Effector memory CD4-positive, alpha-beta T cell (primary cell): ENCODE results near the gene COLEC11.

Source experiments
- DNase-seq, 3 donors: peaks; one replicate each; pipeline ENCODE4 v3.0.0-alpha.2; 2020
- H3K27ac ChIP-seq: 2 replicates; pipeline ENCODE4 v1.7.0; 2013; ENCODE audit warnings: mild to moderate bottlenecking, low read length, moderate library complexity; ENCODE audit not compliant: insufficient read depth, poor library complexity, severe bottlenecking
- H3K27me3 ChIP-seq: replicated peaks from 2 replicates; pipeline ENCODE4 v1.7.0; 2013; ENCODE audit warnings: mild to moderate bottlenecking, low read length; ENCODE audit not compliant: insufficient read depth, control insufficient read depth, poor library complexity, severe bottlenecking
- H3K36me3 ChIP-seq: 2 replicates; pipeline ENCODE4 v1.7.0; 2013; ENCODE audit warnings: mild to moderate bottlenecking, low read length, moderate library complexity; ENCODE audit not compliant: control insufficient read depth, insufficient read depth
- H3K4me1 ChIP-seq: 2 replicates; pipeline ENCODE4 v1.7.0; 2013; ENCODE audit warnings: low read length, mild to moderate bottlenecking; ENCODE audit not compliant: control insufficient read depth, insufficient read depth, poor library complexity, severe bottlenecking
- H3K4me3 ChIP-seq: 2 replicates; pipeline ENCODE4 v1.7.0; 2013; ENCODE audit warnings: low read length, low read depth, mild to moderate bottlenecking; ENCODE audit not compliant: insufficient read depth, poor library complexity, severe bottlenecking
- H3K9me3 ChIP-seq: 2 replicates; pipeline ENCODE4 v1.7.0; 2013; ENCODE audit warnings: mild to moderate bottlenecking, low read length, moderate library complexity; ENCODE audit not compliant: control insufficient read depth

The COLEC11 gene

DNA sequence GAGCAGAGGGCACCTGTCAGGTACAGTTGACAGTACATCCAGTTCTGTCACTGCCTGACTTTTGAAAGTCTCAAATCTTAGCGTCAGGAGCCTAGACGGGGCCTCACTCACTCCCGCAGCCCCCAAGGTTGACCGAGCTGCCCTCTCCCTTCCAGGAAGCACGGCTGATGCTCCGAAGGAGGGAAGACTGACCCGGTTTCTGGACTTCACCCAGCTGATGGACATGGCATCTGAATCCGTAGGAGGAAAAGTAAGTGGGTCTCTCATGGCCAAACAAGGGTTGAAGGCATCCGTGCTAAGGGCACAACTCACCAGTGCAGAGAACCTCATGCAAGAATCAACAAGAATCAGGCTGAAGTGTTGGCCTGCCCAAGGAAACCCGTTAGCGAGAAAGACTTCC, 76.0 kb downstream of the COLEC11 start:
- H3K27me3 ChIP-seq: no peaks in the 10 kb centered on the region
- H3K4me1 ChIP-seq: no peaks in the 10 kb centered on the region
- DNase-seq: no peak

DNA sequence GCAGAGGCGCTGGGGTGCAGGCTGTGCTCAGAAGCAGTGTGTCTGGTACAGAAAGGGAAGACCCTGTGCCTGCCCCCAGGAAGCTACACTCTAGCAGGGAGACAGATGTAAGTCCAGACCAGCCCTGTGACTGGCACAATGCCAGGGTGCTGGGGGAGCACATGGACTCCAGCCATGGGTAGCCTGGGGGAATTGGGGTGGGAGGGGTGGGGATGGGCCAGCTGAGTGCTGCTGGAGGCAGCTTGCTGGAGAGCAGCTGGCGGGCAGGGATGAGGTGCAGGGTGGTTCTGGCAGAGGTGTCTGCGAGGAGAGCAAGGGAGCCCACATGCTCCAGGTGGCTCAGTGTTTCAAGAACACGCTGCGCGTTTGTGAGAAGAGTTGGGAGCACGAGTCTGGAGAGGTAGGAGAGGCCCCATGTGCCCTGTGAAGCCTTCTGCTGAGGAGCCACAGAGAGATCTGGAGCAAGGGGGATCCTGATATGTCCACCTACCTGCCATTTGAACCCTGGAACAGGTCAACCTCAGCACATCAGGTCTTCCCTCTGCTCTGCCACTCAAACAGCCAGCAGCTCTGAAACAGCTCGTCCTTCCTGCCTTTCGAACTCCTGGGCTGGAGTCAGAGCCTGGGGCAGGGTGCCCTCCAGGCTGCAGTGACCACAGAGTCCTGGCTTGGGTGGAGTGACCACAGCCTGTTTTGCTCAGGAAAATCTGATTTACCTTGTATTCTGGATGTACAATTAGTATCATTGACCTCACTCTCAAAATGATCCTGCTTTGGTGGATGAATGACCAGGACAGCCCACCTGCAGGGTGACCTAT, 78.2 kb downstream of the COLEC11 start:
- Histone ChIP-seq H3K27me3 (no peaks in the 10 kb centered on the region), H3K36me3 (no peaks in the 10 kb centered on the region), H3K4me1 (no peaks in the 10 kb centered on the region), H3K9me3 (no peaks in the 10 kb centered on the region), H3K4me3 (no peak overlapping the region), H3K27ac (no peak overlapping the region)
- DNase-seq: no peak

More for the DNA sequence above, 76.0 kb downstream of the COLEC11 start:
- Histone ChIP-seq H3K36me3 (no peaks in the 10 kb centered on the region), H3K4me3 (no peak overlapping the region), H3K27ac (no peak overlapping the region), H3K9me3 (no peaks in the 10 kb centered on the region)

DNA sequence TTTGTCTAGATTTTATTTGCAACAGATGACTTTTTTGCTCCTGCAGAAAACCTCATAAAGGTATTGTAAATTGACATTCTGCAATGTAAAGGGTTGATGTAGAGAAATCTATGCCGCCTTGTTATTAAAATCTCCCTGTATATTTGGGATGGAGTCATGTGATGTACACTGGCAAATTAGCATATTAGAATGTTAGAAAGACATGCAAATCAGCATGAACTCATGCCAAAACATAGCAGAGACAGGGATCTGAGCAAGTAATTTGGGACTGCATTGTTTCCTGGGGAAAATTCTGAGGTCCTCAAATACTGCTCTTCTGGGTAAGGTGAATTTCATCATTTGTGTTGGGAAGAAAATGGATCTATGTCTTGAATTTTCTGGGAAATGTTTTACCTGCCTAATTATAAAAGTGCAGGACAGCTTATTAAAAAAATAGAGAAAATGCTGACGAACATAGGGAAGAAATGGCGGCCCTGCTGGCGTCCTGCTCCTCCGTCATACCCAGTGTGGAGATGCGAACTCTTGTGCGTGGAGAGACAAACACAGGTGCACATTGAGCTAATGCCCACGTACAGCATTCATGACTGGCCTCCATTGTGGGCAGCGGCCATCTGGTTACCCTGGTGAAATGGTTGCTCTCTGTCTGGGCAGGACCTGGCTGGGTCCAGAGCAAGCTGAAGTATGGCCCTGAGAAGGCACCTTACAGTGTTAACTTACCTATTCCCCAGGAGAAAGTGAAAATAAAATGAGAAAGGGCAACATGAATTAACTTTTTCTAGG, 79.3 kb downstream of the COLEC11 start:
- no peak for DNase-seq
- Histone ChIP-seq H3K27ac (no peak overlapping the region), H3K9me3 (no peaks in the 10 kb centered on the region), H3K36me3 (no peaks in the 10 kb centered on the region), H3K4me1 (no peaks in the 10 kb centered on the region), H3K4me3 (no peak overlapping the region), H3K27me3 (no peaks in the 10 kb centered on the region)

DNA sequence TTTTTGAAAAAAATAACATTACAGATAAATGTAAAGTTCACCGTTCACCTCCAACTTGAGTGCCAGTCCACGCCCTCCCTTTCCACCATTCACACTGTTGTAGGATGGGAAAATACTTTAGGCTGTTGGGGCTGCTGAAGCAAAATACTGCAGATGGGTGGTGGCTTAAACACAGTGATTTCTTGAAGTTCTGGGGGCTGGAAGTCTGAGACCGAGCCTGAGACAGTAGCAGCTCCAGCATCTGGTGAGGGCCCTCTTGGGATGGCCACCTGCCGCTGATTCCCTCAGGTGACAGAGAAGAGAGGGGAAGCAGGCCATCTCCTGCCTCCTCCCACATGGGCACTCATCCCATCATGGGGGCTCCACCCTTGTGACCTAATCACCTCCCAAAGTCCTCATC, 80.8 kb downstream of the COLEC11 start:
- Histone ChIP-seq H3K27me3 (no peaks in the 10 kb centered on the region), H3K4me3 (no peak overlapping the region), H3K27ac (no peak overlapping the region), H3K36me3 (no peaks in the 10 kb centered on the region), H3K9me3 (no peaks in the 10 kb centered on the region), H3K4me1 (no peaks in the 10 kb centered on the region)
- DNase-seq: no peak

DNA sequence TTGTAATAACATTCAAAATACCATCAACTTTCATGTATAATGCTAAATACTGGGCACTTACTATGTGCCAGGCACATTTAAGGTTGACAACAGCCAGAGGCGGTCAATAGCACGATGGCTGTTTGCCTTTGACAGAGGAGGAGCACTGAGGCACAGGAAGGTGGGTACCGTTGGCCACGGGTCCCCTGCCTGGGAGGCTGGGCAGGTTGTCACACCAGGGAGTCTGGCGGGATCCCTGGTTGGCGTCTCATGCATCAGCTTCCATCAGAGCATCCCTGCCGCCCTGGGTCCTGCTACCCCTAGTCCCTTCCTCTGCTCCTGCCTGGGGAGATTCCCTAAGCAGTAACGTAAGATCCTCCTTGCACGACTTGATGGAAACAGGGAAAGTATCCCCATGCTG, 82.5 kb downstream of the COLEC11 start:
- no peaks in the 10 kb centered on the region for H3K4me1 ChIP-seq
- H3K27me3 ChIP-seq: no peaks in the 10 kb centered on the region
- H3K9me3 ChIP-seq: no peaks in the 10 kb centered on the region
- no peak overlapping the region for H3K27ac ChIP-seq
- DNase-seq: no peak
- no peaks in the 10 kb centered on the region for H3K36me3 ChIP-seq
- H3K4me3 ChIP-seq: no peak overlapping the region

DNA sequence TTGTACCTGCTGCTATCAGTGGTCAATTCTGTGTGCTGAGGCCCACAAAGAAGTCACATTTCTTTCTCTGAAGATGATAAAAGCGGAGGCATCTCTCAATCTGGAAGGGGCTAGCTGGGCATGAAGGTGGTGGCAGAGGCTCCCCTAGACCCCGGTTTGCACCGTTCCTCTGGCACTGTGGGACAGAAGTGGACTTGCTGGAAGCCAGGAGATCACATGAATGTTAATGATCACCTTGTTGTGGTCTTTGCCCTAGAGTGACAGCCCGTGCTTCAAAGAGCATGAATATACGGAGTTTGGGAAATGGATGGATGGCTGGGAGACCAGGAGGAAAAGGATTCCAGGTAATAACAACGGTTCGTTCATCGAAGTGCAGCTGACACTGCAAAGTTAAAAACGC, 83.3 kb downstream of the COLEC11 start:
- Histone ChIP-seq H3K36me3 (no peaks in the 10 kb centered on the region), H3K4me3 (no peak overlapping the region), H3K4me1 (no peaks in the 10 kb centered on the region), H3K27me3 (no peaks in the 10 kb centered on the region), H3K27ac (no peak overlapping the region), H3K9me3 (no peaks in the 10 kb centered on the region)
- DNase-seq: no peak

DNA sequence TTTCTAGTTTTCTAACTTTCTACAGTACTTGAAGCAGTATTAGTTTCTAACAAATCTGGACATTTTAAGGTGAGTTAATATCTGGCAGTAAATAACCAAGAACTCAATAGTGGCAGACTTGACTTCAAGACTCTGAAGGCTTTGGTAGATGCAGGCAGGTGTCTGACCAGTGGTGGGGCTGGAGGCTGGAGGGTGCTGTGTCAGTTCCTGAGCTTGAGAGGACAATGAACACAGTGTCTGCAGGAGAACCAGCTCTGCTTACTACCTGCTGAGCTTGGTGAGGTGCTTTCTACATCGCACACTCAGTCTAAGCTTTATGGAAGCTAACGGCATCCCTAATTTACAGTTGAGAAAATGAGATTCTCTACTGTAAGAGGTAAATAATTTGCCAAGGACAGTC, 84.3 kb downstream of the COLEC11 start:
- no peaks in the 10 kb centered on the region for H3K27me3 ChIP-seq
- H3K27ac ChIP-seq: no peak overlapping the region
- no peak for DNase-seq
- no peaks in the 10 kb centered on the region for H3K36me3 ChIP-seq
- H3K4me1 ChIP-seq: no peaks in the 10 kb centered on the region
- H3K4me3 ChIP-seq: no peak overlapping the region
- H3K9me3 ChIP-seq: no peaks in the 10 kb centered on the region

DNA sequence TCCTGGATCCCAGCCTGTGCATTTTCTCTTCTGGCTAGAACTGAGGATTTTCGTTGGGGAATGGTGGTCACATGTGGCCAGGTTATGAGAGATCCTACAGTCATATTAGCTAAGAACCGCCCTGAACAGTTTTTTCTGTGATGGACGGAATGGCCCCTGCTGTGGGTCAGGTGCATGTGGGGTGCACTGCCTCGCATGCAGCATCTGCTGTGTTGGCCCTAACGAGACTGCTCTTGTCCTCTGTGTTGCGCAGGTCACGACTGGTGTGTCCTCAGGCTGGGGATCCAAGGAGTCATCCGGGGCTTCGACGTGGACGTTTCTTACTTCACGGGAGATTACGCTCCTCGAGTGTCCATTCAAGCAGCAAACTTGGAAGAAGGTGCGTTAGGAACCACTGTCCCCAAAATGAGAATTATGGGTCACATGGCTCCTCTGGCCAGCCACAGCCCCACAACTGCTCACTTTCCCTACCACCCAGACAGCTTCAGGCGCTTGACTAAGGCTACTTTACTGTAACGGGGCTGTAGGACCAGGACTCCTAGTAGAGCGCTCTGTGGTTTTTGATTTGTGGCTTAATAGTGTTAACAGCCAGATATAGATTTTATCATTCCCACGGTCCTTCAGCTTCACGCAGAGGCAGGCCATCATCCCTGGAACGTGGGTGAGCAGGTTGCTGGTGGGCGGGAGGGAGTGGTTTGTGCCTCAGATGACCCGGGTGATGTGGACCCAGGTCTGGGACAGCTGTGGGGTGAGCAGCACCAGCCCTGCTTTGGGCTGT, 84.9 kb downstream of the COLEC11 start:
- Histone ChIP-seq H3K4me3 (no peak overlapping the region), H3K27ac (no peak overlapping the region), H3K27me3 (no peaks in the 10 kb centered on the region), H3K4me1 (no peaks in the 10 kb centered on the region), H3K36me3 (no peaks in the 10 kb centered on the region), H3K9me3 (no peaks in the 10 kb centered on the region)
- no peak for DNase-seq

DNA sequence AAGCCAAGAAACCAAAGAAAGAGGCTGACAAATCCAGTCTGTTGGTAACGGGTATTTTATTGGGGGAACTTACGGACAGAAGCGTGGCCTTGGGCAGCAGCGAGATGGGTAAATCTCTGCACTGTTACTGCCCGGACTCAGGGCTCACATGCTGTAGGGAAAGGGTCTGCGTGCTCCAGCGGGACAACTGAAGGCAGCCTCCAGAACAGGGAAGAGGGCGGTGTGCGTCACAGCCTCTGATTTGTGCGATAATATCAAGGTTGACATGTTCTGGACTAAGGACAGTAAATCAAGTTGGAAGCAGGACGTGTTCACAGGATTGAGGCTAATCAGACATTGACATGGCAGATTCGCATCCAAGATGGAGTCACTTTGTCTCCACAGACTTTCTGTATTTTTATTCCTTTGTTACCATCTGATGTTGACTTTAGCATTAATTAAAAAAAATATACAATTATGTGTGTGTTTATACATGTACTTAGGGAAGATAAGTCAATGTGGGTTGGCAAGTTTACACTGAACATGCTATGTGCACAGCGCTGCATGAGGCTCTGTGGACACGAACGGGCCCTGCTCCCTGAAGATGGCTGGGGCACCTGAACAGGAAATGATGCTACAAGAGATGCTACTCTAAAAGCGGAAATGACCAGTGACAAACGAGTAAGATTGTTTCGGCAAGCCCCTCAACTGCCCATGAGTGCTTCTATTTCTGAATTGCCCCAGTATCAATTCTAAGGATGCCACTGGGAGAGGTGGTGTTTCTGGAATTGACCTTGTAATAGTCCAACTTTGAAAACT, 85.8 kb downstream of the COLEC11 start:
- no peak for DNase-seq
- Histone ChIP-seq H3K36me3 (no peaks in the 10 kb centered on the region), H3K27me3 (no peaks in the 10 kb centered on the region), H3K4me3 (no peak overlapping the region), H3K4me1 (no peaks in the 10 kb centered on the region), H3K9me3 (no peaks in the 10 kb centered on the region), H3K27ac (no peak overlapping the region)
